Measurements from ENCODE around the gene GRIK3.

Gene GRIK3

GRCh38 chr1:36842448-36842847, 191.9 kb downstream of the GRIK3 start:
- H3K4me3 ChIP-seq (replicated peaks; ENCODE audit: insufficient read depth, low read length): no peak overlapping the region
- no peak for DNase-seq (ENCODE audit: low read depth in 1 of 2, low spot score in 1 of 2)
- TF ChIP-seq POLR2AphosphoS5 (IDR thresholded peaks at IDR 0.05; ENCODE audit: low read depth) (no peak), CTCF (IDR thresholded peaks at IDR 0.05; ENCODE audit: insufficient read depth, low read length) (no peak), REST (IDR thresholded peaks at IDR 0.05; ENCODE audit: insufficient replicate concordance, low read depth) (no peak), SPI1 (IDR thresholded peaks at IDR 0.05; ENCODE audit: borderline replicate concordance, low read depth) (no peak), GABPA (IDR thresholded peaks at IDR 0.05; ENCODE audit: low read depth) (no peak)
- no peak overlapping the region for H3K27ac ChIP-seq (replicated peaks)
- H3K27me3 ChIP-seq (ENCODE audit: insufficient read depth, poor library complexity, severe bottlenecking): no peaks in the 10 kb centered on the region

- H3K27me3 ChIP-seq (ENCODE audit: insufficient read depth, poor library complexity, severe bottlenecking): no peaks in the 10 kb centered on the region
- DNase-seq (ENCODE audit: low read depth in 1 of 2, low spot score in 1 of 2): no peak
- H3K4me3 ChIP-seq (replicated peaks; ENCODE audit: insufficient read depth, low read length): no peak overlapping the region
- TF ChIP-seq GABPA (IDR thresholded peaks at IDR 0.05; ENCODE audit: low read depth) (no peak), POLR2AphosphoS5 (IDR thresholded peaks at IDR 0.05; ENCODE audit: low read depth) (no peak), SPI1 (IDR thresholded peaks at IDR 0.05; ENCODE audit: borderline replicate concordance, low read depth) (no peak), CTCF (IDR thresholded peaks at IDR 0.05; ENCODE audit: insufficient read depth, low read length) (no peak), REST (IDR thresholded peaks at IDR 0.05; ENCODE audit: insufficient replicate concordance, low read depth) (no peak)
- no peak overlapping the region for H3K27ac ChIP-seq (replicated peaks)
Observed at GRCh38 chr1:36839485-36839884, 194.8 kb downstream of the GRIK3 start.

- TF ChIP-seq POLR2AphosphoS5 (IDR thresholded peaks at IDR 0.05; ENCODE audit: low read depth) (no peak), SPI1 (IDR thresholded peaks at IDR 0.05; ENCODE audit: borderline replicate concordance, low read depth) (no peak), GABPA (IDR thresholded peaks at IDR 0.05; ENCODE audit: low read depth) (no peak), REST (IDR thresholded peaks at IDR 0.05; ENCODE audit: insufficient replicate concordance, low read depth) (no peak), CTCF (IDR thresholded peaks at IDR 0.05; ENCODE audit: insufficient read depth, low read length) (no peak)
- Histone ChIP-seq H3K4me3 (replicated peaks; ENCODE audit: insufficient read depth, low read length) (no peak overlapping the region), H3K27me3 (ENCODE audit: insufficient read depth, poor library complexity, severe bottlenecking) (no peaks in the 10 kb centered on the region), H3K27ac (replicated peaks) (no peak overlapping the region)
- no peak for DNase-seq (ENCODE audit: low read depth in 1 of 2, low spot score in 1 of 2)
Observed at GRCh38 chr1:36838888-36839287, 195.4 kb downstream of the GRIK3 start.
